Thyroid gland (tissue), 4 donors: ENCODE measurements around the gene CEP43.

Source experiments
- POLR2A ChIP-seq, 2 donors: fragments of 450-650 bp; IDR thresholded peaks; one replicate each; pipeline ENCODE4 v1.6.1; 2017; ENCODE audit warnings: antibody characterized with exemption in 2 of 2, mild to moderate bottlenecking in 2 of 2, moderate library complexity in 1 of 2
- TF ChIP-seq, protein P1 (sequence below), 6 experiments: fragments of 200-600 bp in 3 of 6; fragments of 450-650 bp in 3 of 6; sonication (generic) in 3 of 6; IDR thresholded peaks; one replicate each; pipeline ENCODE4 v1.5.1; 2016 to 2019; ENCODE audit warnings: antibody characterized with exemption in 6 of 6, mild to moderate bottlenecking in 2 of 6, inconsistent platforms in 1 of 6, moderate library complexity in 1 of 6

DNA sequence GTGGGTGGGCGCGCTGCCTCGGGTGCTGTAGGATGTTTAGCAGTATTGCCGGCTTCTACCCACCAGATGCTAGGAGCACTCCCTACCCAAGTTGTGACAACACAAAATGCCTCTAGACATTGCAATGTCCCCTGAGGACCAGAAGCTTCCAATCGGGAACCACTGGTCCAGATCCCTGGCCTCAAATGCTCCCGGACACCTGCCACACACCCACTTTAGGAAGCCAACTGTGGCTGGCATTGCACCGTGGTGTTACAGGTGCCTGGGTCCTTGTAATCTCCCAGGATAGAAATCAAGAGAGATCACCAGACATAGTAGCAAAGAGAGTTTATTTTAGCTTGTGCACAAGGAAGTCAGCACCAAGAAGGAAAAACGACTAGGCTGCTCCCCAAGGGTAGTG lies 27.9 kb upstream of the CEP43 start:
- TF ChIP-seq, protein P1, sequence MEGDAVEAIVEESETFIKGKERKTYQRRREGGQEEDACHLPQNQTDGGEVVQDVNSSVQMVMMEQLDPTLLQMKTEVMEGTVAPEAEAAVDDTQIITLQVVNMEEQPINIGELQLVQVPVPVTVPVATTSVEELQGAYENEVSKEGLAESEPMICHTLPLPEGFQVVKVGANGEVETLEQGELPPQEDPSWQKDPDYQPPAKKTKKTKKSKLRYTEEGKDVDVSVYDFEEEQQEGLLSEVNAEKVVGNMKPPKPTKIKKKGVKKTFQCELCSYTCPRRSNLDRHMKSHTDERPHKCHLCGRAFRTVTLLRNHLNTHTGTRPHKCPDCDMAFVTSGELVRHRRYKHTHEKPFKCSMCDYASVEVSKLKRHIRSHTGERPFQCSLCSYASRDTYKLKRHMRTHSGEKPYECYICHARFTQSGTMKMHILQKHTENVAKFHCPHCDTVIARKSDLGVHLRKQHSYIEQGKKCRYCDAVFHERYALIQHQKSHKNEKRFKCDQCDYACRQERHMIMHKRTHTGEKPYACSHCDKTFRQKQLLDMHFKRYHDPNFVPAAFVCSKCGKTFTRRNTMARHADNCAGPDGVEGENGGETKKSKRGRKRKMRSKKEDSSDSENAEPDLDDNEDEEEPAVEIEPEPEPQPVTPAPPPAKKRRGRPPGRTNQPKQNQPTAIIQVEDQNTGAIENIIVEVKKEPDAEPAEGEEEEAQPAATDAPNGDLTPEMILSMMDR (IDR thresholded peaks at IDR 0.05) = no peak
- no peak for TF ChIP-seq POLR2A (IDR thresholded peaks at IDR 0.05)
